ENCODE results near the gene PPP1R26. TPM values are rescaled to one million over a fixed set of nuclear protein-coding genes. Genes with fewer than 3 reads are reported as not detected.

The PPP1R26 gene
- total RNA-seq, 4 donors from 2014 or later, result 10.5 to 14.7 (median 11.8) TPM

- WGBS, 2 donors, result 63 to 67% methylated on average over 15 to 16 of the region's 21 CpGs
- Histone ChIP-seq H3K27ac (no peak overlapping the region), H3K9me3 (no peaks in the 10 kb centered on the region), H3K4me3 (no peak overlapping the region), H3K4me1 (no peaks in the 10 kb centered on the region), H3K27me3 (peaks cover 0 to 31% of the 10 kb centered on the region in 2 donors), H3K36me3 (no peaks in the 10 kb centered on the region)
- TF ChIP-seq CTCF (IDR thresholded peaks at IDR 0.05) (no peak), POLR2A (IDR thresholded peaks at IDR 0.05) (no peak), EP300 (IDR thresholded peaks at IDR 0.05) (no peak)
- DNase-seq (ENCODE audit: low spot score in 2 of 2), result no peak
These were observed 44.0 kb downstream of the PPP1R26 start for GRCh38 chr9:135523521-135524129.

GRCh38 chr9:135524130-135524861 is 44.7 kb downstream of the PPP1R26 start:
- TF ChIP-seq CTCF (IDR thresholded peaks at IDR 0.05), result no peak
- no peak for TF ChIP-seq EP300 (IDR thresholded peaks at IDR 0.05)
- TF ChIP-seq POLR2A (IDR thresholded peaks at IDR 0.05), result no peak
- no peak for DNase-seq (ENCODE audit: low spot score in 2 of 2)
- H3K27ac ChIP-seq, result no peak overlapping the region
- peaks cover 0 to 31% of the 10 kb centered on the region in 2 donors for H3K27me3 ChIP-seq
- H3K4me1 ChIP-seq, result no peaks in the 10 kb centered on the region
- WGBS, 2 donors, result 43 to 60% methylated on average over 11 to 26 of the region's 27 CpGs
- peaks cover 0 to 4% (median 0%) of the 10 kb centered on the region in 4 donors for H3K9me3 ChIP-seq
- no peak overlapping the region for H3K4me3 ChIP-seq
- no peaks in the 10 kb centered on the region for H3K36me3 ChIP-seq

- TF ChIP-seq CTCF (IDR thresholded peaks at IDR 0.05), result no peak
- no peak for TF ChIP-seq POLR2A (IDR thresholded peaks at IDR 0.05)
- no peak for TF ChIP-seq EP300 (IDR thresholded peaks at IDR 0.05)
- H3K27me3 ChIP-seq, result peaks cover 0 to 31% of the 10 kb centered on the region in 2 donors
These were observed 45.9 kb downstream of the PPP1R26 start for GRCh38 chr9:135525241-135526088.

GRCh38 chr9:135526089-135526729 is 46.6 kb downstream of the PPP1R26 start:
- Histone ChIP-seq H3K4me3 (no peak overlapping the region), H3K27me3 (peaks cover 0 to 28% of the 10 kb centered on the region in 2 donors), H3K9me3 (peaks cover 0 to 16% (median 0%) of the 10 kb centered on the region in 4 donors), H3K36me3 (no peaks in the 10 kb centered on the region), H3K4me1 (no peaks in the 10 kb centered on the region), H3K27ac (no peak overlapping the region)
- no peak for DNase-seq (ENCODE audit: low spot score in 2 of 2)
- TF ChIP-seq EP300 (IDR thresholded peaks at IDR 0.05), result no peak
- no peak for TF ChIP-seq CTCF (IDR thresholded peaks at IDR 0.05)
- no peak for TF ChIP-seq POLR2A (IDR thresholded peaks at IDR 0.05)
- 77 to 80% methylated on average over 8 of the region's 11 CpGs for WGBS, 2 donors

More at GRCh38 chr9:135525241-135526088, 45.9 kb downstream of the PPP1R26 start:
- DNase-seq (ENCODE audit: low spot score in 2 of 2), result no peak
- no peak overlapping the region for H3K27ac ChIP-seq
- no peak overlapping the region for H3K4me3 ChIP-seq
- 76 to 82% methylated on average over 23 to 31 of the region's 31 CpGs for WGBS, 2 donors
- peaks cover 0 to 16% (median 0%) of the 10 kb centered on the region in 4 donors for H3K9me3 ChIP-seq
- no peaks in the 10 kb centered on the region for H3K36me3 ChIP-seq
- no peaks in the 10 kb centered on the region for H3K4me1 ChIP-seq

Measured in tibial nerve (tissue), 4 donors.